ENCODE data around the gene FCHO1. TPM values are rescaled to one million over a fixed set of nuclear protein-coding genes. Genes with fewer than 3 reads are reported as not detected.

Gene FCHO1
- total RNA-seq, 2 donors from 2014 or later, result 69.2 to 71.9 TPM

GRCh38 chr19:17747205-17748098 is 3.8 kb upstream of the FCHO1 start:
- no peaks in the 10 kb centered on the region for H3K27me3 Mint-ChIP-seq
- peaks cover 38% of the 10 kb centered on the region for H3K4me1 Mint-ChIP-seq
- peak overlapping the region; percentile 86 for H3K27ac Mint-ChIP-seq
- DNase-seq (peak; percentile 93 to 96 (median 96)), ATAC-seq (peak; percentile 92)
- H3K4me3 Mint-ChIP-seq, result peak overlapping the region; percentile 94
- no peaks in the 10 kb centered on the region for H3K36me3 Mint-ChIP-seq (ENCODE audit: low read depth)
- no peaks in the 10 kb centered on the region for H3K9me3 ChIP-seq (ENCODE audit: control insufficient read depth, low read length, poor library complexity, severe bottlenecking)

- Mint-ChIP-seq H3K27me3 (no peaks in the 10 kb centered on the region), H3K27ac (peak overlapping the region; percentile 96), H3K36me3 (ENCODE audit: low read depth) (no peaks in the 10 kb centered on the region), H3K4me3 (peak overlapping the region; percentile 94), H3K4me1 (peaks cover 37% of the 10 kb centered on the region)
- DNase-seq (no peak), ATAC-seq (no peak)
- no peaks in the 10 kb centered on the region for H3K9me3 ChIP-seq (ENCODE audit: control insufficient read depth, low read length, poor library complexity, severe bottlenecking)
Observed at GRCh38 chr19:17748884-17749638, 2.2 kb upstream of the FCHO1 start.

GRCh38 chr19:17749912-17750317 is 1.4 kb upstream of the FCHO1 start:
- H3K9me3 ChIP-seq (ENCODE audit: control insufficient read depth, low read length, poor library complexity, severe bottlenecking), result no peaks in the 10 kb centered on the region
- Mint-ChIP-seq H3K27ac (peak overlapping the region; percentile 96), H3K27me3 (no peaks in the 10 kb centered on the region), H3K4me1 (peaks cover 39% of the 10 kb centered on the region), H3K4me3 (peak overlapping the region; percentile 94), H3K36me3 (ENCODE audit: low read depth) (peaks cover 4% of the 10 kb centered on the region)
- no peak for ATAC-seq
- no peak for DNase-seq

- H3K27ac Mint-ChIP-seq, result peak overlapping the region; percentile 96
- no peaks in the 10 kb centered on the region for H3K9me3 ChIP-seq (ENCODE audit: control insufficient read depth, low read length, poor library complexity, severe bottlenecking)
- DNase-seq (no peak), ATAC-seq (no peak)
- no peaks in the 10 kb centered on the region for H3K27me3 Mint-ChIP-seq
- H3K4me1 Mint-ChIP-seq, result peaks cover 38% of the 10 kb centered on the region
- peak overlapping the region; percentile 94 for H3K4me3 Mint-ChIP-seq
- peaks cover 5% of the 10 kb centered on the region for H3K36me3 Mint-ChIP-seq (ENCODE audit: low read depth)
Observed at GRCh38 chr19:17751912-17752273, 616 bp downstream of the FCHO1 start.

- DNase-seq, result no peak
Observed at GRCh38 chr19:17752865-17753639, 1.8 kb downstream of the FCHO1 start.

GRCh38 chr19:17753976-17754375 is 2.7 kb downstream of the FCHO1 start:
- no peaks in the 10 kb centered on the region for H3K9me3 ChIP-seq (ENCODE audit: control insufficient read depth, low read length, poor library complexity, severe bottlenecking)
- DNase-seq (no peak), ATAC-seq (no peak)
- Mint-ChIP-seq H3K27ac (peak overlapping the region; percentile 61), H3K27me3 (no peaks in the 10 kb centered on the region), H3K36me3 (ENCODE audit: low read depth) (peaks cover 8% of the 10 kb centered on the region), H3K4me1 (peaks cover 34% of the 10 kb centered on the region), H3K4me3 (peak overlapping the region; percentile 36)

More at GRCh38 chr19:17752865-17753639, 1.8 kb downstream of the FCHO1 start:
- no peaks in the 10 kb centered on the region for H3K9me3 ChIP-seq (ENCODE audit: control insufficient read depth, low read length, poor library complexity, severe bottlenecking)
- no peak overlapping the region for H3K27ac Mint-ChIP-seq
- ATAC-seq, result no peak
- H3K36me3 Mint-ChIP-seq (ENCODE audit: low read depth), result peaks cover 6% of the 10 kb centered on the region
- no peaks in the 10 kb centered on the region for H3K27me3 Mint-ChIP-seq
- H3K4me3 Mint-ChIP-seq, result no peak overlapping the region
- peaks cover 38% of the 10 kb centered on the region for H3K4me1 Mint-ChIP-seq

- H3K36me3 Mint-ChIP-seq (ENCODE audit: low read depth), result peaks cover 8% of the 10 kb centered on the region
- peak overlapping the region; percentile 81 for H3K4me3 Mint-ChIP-seq
- H3K27me3 Mint-ChIP-seq, result no peaks in the 10 kb centered on the region
- DNase-seq (no peak), ATAC-seq (no peak)
- no peaks in the 10 kb centered on the region for H3K9me3 ChIP-seq (ENCODE audit: control insufficient read depth, low read length, poor library complexity, severe bottlenecking)
- H3K27ac Mint-ChIP-seq, result peak overlapping the region; percentile 61
- H3K4me1 Mint-ChIP-seq, result peaks cover 25% of the 10 kb centered on the region
Observed at GRCh38 chr19:17754634-17755442, 3.6 kb downstream of the FCHO1 start.

- H3K9me3 ChIP-seq (ENCODE audit: control insufficient read depth, low read length, poor library complexity, severe bottlenecking), result no peaks in the 10 kb centered on the region
- peak overlapping the region; percentile 81 for H3K4me3 Mint-ChIP-seq
- H3K36me3 Mint-ChIP-seq (ENCODE audit: low read depth), result peaks cover 8% of the 10 kb centered on the region
- no peaks in the 10 kb centered on the region for H3K27me3 Mint-ChIP-seq
- H3K4me1 Mint-ChIP-seq, result peaks cover 26% of the 10 kb centered on the region
- H3K27ac Mint-ChIP-seq, result peak overlapping the region; percentile 61
- ATAC-seq (no peak), DNase-seq (no peak)
Observed at GRCh38 chr19:17755443-17755890, 4.2 kb downstream of the FCHO1 start.

GRCh38 chr19:17755977-17756670 is 4.8 kb downstream of the FCHO1 start:
- H3K27ac Mint-ChIP-seq, result peak overlapping the region; percentile 61
- DNase-seq, result peak in 1 of 3 donors; percentile 37
- no peaks in the 10 kb centered on the region for H3K27me3 Mint-ChIP-seq
- H3K36me3 Mint-ChIP-seq (ENCODE audit: low read depth), result peaks cover 8% of the 10 kb centered on the region
- H3K4me3 Mint-ChIP-seq, result peak overlapping the region; percentile 36
- H3K4me1 Mint-ChIP-seq, result peaks cover 24% of the 10 kb centered on the region
- no peaks in the 10 kb centered on the region for H3K9me3 ChIP-seq (ENCODE audit: control insufficient read depth, low read length, poor library complexity, severe bottlenecking)
- no peak for ATAC-seq

- ATAC-seq (no peak), DNase-seq (no peak)
- H3K9me3 ChIP-seq (ENCODE audit: control insufficient read depth, low read length, poor library complexity, severe bottlenecking), result no peaks in the 10 kb centered on the region
- Mint-ChIP-seq H3K4me1 (peaks cover 17% of the 10 kb centered on the region), H3K27me3 (no peaks in the 10 kb centered on the region), H3K27ac (peak overlapping the region; percentile 61), H3K36me3 (ENCODE audit: low read depth) (peaks cover 8% of the 10 kb centered on the region), H3K4me3 (no peak overlapping the region)
Observed at GRCh38 chr19:17757125-17757524, 5.8 kb downstream of the FCHO1 start.

- ATAC-seq, result no peak
- no peak for DNase-seq
- Mint-ChIP-seq H3K4me3 (no peak overlapping the region), H3K4me1 (peaks cover 19% of the 10 kb centered on the region), H3K27ac (no peak overlapping the region), H3K27me3 (no peaks in the 10 kb centered on the region), H3K36me3 (ENCODE audit: low read depth) (peaks cover 10% of the 10 kb centered on the region)
- no peaks in the 10 kb centered on the region for H3K9me3 ChIP-seq (ENCODE audit: control insufficient read depth, low read length, poor library complexity, severe bottlenecking)
Observed at GRCh38 chr19:17758515-17758914, 7.2 kb downstream of the FCHO1 start.

GRCh38 chr19:17761148-17761547 is 9.9 kb downstream of the FCHO1 start:
- no peak for ATAC-seq
- Mint-ChIP-seq H3K27me3 (no peaks in the 10 kb centered on the region), H3K4me1 (peaks cover 18% of the 10 kb centered on the region), H3K27ac (no peak overlapping the region), H3K4me3 (no peak overlapping the region), H3K36me3 (ENCODE audit: low read depth) (peaks cover 7% of the 10 kb centered on the region)
- DNase-seq, result no peak
- no peaks in the 10 kb centered on the region for H3K9me3 ChIP-seq (ENCODE audit: control insufficient read depth, low read length, poor library complexity, severe bottlenecking)
